BLaER1 (cell line): Measurements from ENCODE around the gene PI4KA.
A peak's percentile ranks its signal among the peaks of the same experiment; 100 is the strongest.
"Not testable (repeated sequence)": the region's sequence is repeated elsewhere in the genome, so short reads cannot be mapped to it uniquely, and the experiment has no call there.

Experiments used
- H3K27ac ChIP-seq: shearing (Covaris generic); formaldehyde crosslinking; 2 replicates; pipeline ENCODE4 v1.8.1; 2022
- H3K27me3 ChIP-seq: shearing (Covaris generic); formaldehyde crosslinking; 2 replicates; pipeline ENCODE4 v1.8.1; 2022
- H3K36me3 ChIP-seq: shearing (Covaris generic); formaldehyde crosslinking; 2 replicates; pipeline ENCODE4 v1.8.1; 2022
- H3K4me1 ChIP-seq: shearing (Covaris generic); formaldehyde crosslinking; 2 replicates; pipeline ENCODE4 v1.8.1; 2022
- H3K4me2 ChIP-seq: shearing (Covaris generic); formaldehyde crosslinking; 2 replicates; pipeline ENCODE4 v1.8.1; 2022
- H3K4me3 ChIP-seq: shearing (Covaris generic); formaldehyde crosslinking; 2 replicates; pipeline ENCODE4 v1.8.1; 2022
- H3K9ac ChIP-seq: shearing (Covaris generic); formaldehyde crosslinking; 2 replicates; pipeline ENCODE4 v1.8.1; 2022
- H3K9me3 ChIP-seq: shearing (Covaris generic); formaldehyde crosslinking; 2 replicates; pipeline ENCODE4 v1.8.1; 2022
- H4K20me1 ChIP-seq: shearing (Covaris generic); formaldehyde crosslinking; 2 replicates; pipeline ENCODE4 v1.8.1; 2022
- Cebpa-rat ChIP-seq: shearing (Covaris generic); IDR thresholded peaks from 2 replicates; pipeline ENCODE4 v1.8.1; 2022

Gene PI4KA

DNA sequence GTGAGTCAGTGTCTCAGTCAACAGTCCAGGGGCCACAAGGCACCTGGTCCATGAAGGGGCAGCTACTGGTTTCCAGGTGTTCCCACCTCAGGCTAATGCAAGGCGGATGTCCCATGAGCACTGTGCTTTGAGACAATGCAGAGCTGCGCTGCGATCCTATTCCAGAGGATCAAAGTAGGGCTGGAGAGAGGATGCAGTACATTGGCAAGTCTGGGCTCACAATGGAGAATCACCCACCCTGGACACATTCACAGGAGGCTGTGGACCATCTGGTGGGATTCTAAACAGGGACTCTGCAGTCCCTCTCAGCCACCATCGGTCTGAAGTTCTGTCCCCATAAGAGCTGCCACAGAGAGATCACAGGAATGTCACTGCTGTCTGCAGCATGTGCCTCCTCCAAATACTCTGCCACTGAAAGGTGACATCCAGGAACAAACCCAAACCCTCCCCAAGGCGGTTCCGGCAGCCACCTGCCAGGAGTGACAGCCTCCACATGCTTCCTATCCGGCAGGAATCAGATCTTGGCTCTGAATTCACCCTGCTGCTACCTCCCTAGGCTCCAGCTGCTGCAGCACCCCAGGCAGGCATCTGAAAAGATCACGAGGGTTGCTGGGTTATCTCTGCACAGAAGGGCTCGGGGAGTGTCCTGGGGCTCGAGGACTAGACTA, 130.0 kb downstream of the PI4KA start:
- H3K27ac ChIP-seq = no peak overlapping the region
- no peaks in the 10 kb centered on the region for H3K27me3 ChIP-seq
- no peak for TF ChIP-seq Cebpa-rat
- no peaks in the 10 kb centered on the region for H4K20me1 ChIP-seq
- H3K4me2 ChIP-seq = no peak overlapping the region
- no peak overlapping the region for H3K4me3 ChIP-seq
- H3K4me1 ChIP-seq = no peaks in the 10 kb centered on the region
- peaks cover 79% of the 10 kb centered on the region for H3K36me3 ChIP-seq
- H3K9me3 ChIP-seq = no peaks in the 10 kb centered on the region
- H3K9ac ChIP-seq = no peak overlapping the region

- H3K4me3 ChIP-seq = no peak overlapping the region
- no peaks in the 10 kb centered on the region for H3K4me1 ChIP-seq
- TF ChIP-seq Cebpa-rat = no peak
- H3K27ac ChIP-seq = no peak overlapping the region
- H3K9me3 ChIP-seq = no peaks in the 10 kb centered on the region
- H3K36me3 ChIP-seq = peaks cover 72% of the 10 kb centered on the region
- H3K9ac ChIP-seq = no peak overlapping the region
- no peaks in the 10 kb centered on the region for H4K20me1 ChIP-seq
- H3K4me2 ChIP-seq = no peak overlapping the region
- H3K27me3 ChIP-seq = no peaks in the 10 kb centered on the region
Observed at GRCh38 chr22:20727118-20728015, 131.2 kb downstream of the PI4KA start.

GRCh38 chr22:20725987-20726558, 132.5 kb downstream of the PI4KA start:
- H3K4me2 ChIP-seq = no peak overlapping the region
- H3K27ac ChIP-seq = no peak overlapping the region
- no peaks in the 10 kb centered on the region for H3K9me3 ChIP-seq
- H3K36me3 ChIP-seq = peaks cover 74% of the 10 kb centered on the region
- H3K4me1 ChIP-seq = no peaks in the 10 kb centered on the region
- no peak overlapping the region for H3K4me3 ChIP-seq
- TF ChIP-seq Cebpa-rat = no peak
- no peaks in the 10 kb centered on the region for H3K27me3 ChIP-seq
- no peaks in the 10 kb centered on the region for H4K20me1 ChIP-seq
- H3K9ac ChIP-seq = no peak overlapping the region

- H3K4me1 ChIP-seq = no peaks in the 10 kb centered on the region
- TF ChIP-seq Cebpa-rat = no peak
- no peak overlapping the region for H3K9ac ChIP-seq
- H3K27ac ChIP-seq = no peak overlapping the region
- no peak overlapping the region for H3K4me2 ChIP-seq
- no peak overlapping the region for H3K4me3 ChIP-seq
- no peaks in the 10 kb centered on the region; the same call in 1 of the 2 replicates for H4K20me1 ChIP-seq
- no peaks in the 10 kb centered on the region for H3K9me3 ChIP-seq
- H3K27me3 ChIP-seq = no peaks in the 10 kb centered on the region
- H3K36me3 ChIP-seq = peaks cover 68% of the 10 kb centered on the region
Observed at GRCh38 chr22:20724676-20725454, 133.7 kb downstream of the PI4KA start.

GRCh38 chr22:20721409-20722218, 137.0 kb downstream of the PI4KA start:
- Histone ChIP-seq H3K27me3 (no peaks in the 10 kb centered on the region), H3K27ac (no peak overlapping the region), H3K36me3 (peaks cover 36% of the 10 kb centered on the region), H3K4me1 (peaks cover 21% of the 10 kb centered on the region), H3K4me2 (no peak overlapping the region), H3K9ac (no peak overlapping the region), H4K20me1 (no peaks in the 10 kb centered on the region; the same call in 1 of the 2 replicates), H3K9me3 (no peaks in the 10 kb centered on the region), H3K4me3 (no peak overlapping the region)
- no peak for TF ChIP-seq Cebpa-rat

- no peak overlapping the region for H3K4me2 ChIP-seq
- H4K20me1 ChIP-seq = no peaks in the 10 kb centered on the region; the same call in 1 of the 2 replicates
- H3K4me1 ChIP-seq = peaks cover 23% of the 10 kb centered on the region
- H3K9ac ChIP-seq = no peak overlapping the region
- H3K36me3 ChIP-seq = peaks cover 29% of the 10 kb centered on the region
- H3K4me3 ChIP-seq = no peak overlapping the region
- H3K27ac ChIP-seq = 0 out of 2 replicates have a peak overlapping the region, but pooled peaks have one; percentile 4
- no peaks in the 10 kb centered on the region for H3K27me3 ChIP-seq
- TF ChIP-seq Cebpa-rat = no peak
- no peaks in the 10 kb centered on the region for H3K9me3 ChIP-seq
Observed at GRCh38 chr22:20720692-20721408, 137.8 kb downstream of the PI4KA start.

DNA sequence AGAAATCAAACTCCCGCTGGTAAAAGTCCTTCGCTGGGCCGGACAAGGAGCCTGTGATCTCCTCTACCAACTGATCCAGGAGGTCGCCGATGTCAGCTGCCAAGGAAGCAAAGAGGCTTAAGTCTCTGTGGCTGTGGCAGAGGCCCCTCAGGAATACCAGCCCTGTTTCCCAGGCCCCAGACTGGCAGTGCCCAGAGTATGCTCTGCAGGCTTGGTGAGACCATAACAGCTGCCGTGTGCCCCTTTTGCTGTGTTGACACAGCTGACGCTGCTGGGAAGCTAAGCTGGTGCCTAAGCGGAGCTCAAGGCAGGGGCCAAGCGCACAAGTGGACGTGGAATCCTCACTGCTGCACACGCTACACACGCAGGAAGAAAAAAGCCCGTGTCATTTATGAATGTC, 139.9 kb downstream of the PI4KA start:
- Histone ChIP-seq H3K4me1 (peaks cover 23% of the 10 kb centered on the region), H3K36me3 (peaks cover 26% of the 10 kb centered on the region)

GRCh38 chr22:20717981-20718380, 140.6 kb downstream of the PI4KA start:
- peaks cover 30% of the 10 kb centered on the region for H3K36me3 ChIP-seq
- H3K9me3 ChIP-seq = not testable (repeated sequence)
- peaks cover 23% of the 10 kb centered on the region for H3K4me1 ChIP-seq

More for the DNA sequence above, 139.9 kb downstream of the PI4KA start:
- not testable (repeated sequence) for H3K9me3 ChIP-seq, H4K20me1 ChIP-seq, H3K27me3 ChIP-seq, H3K4me3 ChIP-seq, H3K9ac ChIP-seq, H3K27ac ChIP-seq
- H3K4me2 ChIP-seq = peak overlapping the region; percentile 48; the same call in 1 of the 2 replicates

DNA sequence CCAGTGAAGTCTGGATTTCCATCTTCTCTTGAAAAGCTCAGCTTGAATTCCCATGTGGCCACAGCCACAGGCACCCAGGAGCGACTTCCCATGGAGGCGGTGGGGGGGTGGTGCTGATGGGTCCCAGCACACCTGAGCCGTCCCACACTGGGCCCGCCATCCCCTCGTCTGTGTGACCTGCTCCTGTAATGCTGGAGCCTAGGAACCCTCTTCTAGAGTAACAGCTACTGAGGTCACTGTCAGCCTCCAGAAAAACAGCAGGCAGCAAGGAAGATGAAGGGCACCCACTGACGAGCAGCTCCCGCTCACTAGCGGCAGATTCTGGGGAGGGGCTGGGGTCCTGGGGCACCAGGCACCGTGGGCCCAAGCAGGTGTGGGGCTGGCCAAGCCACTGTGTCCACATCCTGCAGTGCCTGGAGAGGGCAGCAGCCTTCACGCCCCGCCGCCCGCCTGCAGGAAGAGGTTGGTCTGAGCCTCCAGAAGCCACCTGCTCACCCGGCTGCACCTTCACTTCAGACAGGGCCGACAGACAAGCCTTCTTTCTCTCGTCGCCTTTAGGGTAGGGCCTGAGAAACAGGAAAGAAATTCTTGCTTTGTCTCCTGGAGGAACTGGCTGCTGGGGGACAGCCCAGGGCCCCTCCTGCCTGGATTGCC, 141.3 kb downstream of the PI4KA start:
- H3K27me3 ChIP-seq, H4K20me1 ChIP-seq, H3K4me3 ChIP-seq, H3K9me3 ChIP-seq, H3K9ac ChIP-seq: not testable (repeated sequence)
- Histone ChIP-seq H3K27ac (peak overlapping the region; percentile 49; the same call in 1 of the 2 replicates), H3K4me1 (peaks cover 23% of the 10 kb centered on the region), H3K36me3 (peaks cover 31% of the 10 kb centered on the region), H3K4me2 (peak overlapping the region; percentile 77)

More at GRCh38 chr22:20717981-20718380, 140.6 kb downstream of the PI4KA start:
- peak overlapping the region; percentile 48 for H3K4me2 ChIP-seq
- H3K27ac ChIP-seq = peak overlapping the region; percentile 38; the same call in 1 of the 2 replicates
- not testable (repeated sequence) for H3K9ac ChIP-seq, H3K4me3 ChIP-seq, H4K20me1 ChIP-seq, H3K27me3 ChIP-seq

DNA sequence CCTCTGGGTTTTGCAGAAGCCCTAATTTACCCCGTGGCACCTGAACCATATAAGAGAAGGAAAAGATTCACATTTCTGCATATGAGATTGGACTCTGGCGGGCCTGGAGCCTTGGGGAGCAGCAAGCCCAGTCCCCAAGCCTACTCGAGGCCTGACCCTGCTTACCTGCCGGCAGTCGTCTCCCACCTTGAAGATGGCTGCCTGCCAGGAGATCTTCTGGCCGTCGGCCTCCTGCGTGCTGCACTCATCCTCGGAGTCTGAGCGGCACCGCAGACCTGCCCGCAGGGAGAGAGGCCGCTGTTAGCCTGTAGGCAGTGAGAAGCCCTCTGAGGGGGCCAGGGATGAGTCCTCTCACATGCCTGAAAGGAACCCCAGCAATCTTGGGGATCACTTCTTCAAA, 145.5 kb downstream of the PI4KA start:
- H3K9ac ChIP-seq, H3K27me3 ChIP-seq, H3K9me3 ChIP-seq, H3K4me2 ChIP-seq, H3K4me3 ChIP-seq, H3K27ac ChIP-seq, H4K20me1 ChIP-seq: not testable (repeated sequence)
- H3K36me3 ChIP-seq = peaks cover 25% of the 10 kb centered on the region
- peaks cover 17% of the 10 kb centered on the region for H3K4me1 ChIP-seq

GRCh38 chr22:20709966-20710365, 148.6 kb downstream of the PI4KA start:
- not testable (repeated sequence) for H3K4me1 ChIP-seq, H3K27me3 ChIP-seq, H3K27ac ChIP-seq, H4K20me1 ChIP-seq, H3K4me3 ChIP-seq, H3K9ac ChIP-seq, H3K9me3 ChIP-seq, H3K4me2 ChIP-seq
- peaks cover 27% of the 10 kb centered on the region for H3K36me3 ChIP-seq
